Naive thymus-derived CD8-positive, alpha-beta T cell (primary cell): ENCODE results near the gene STX7. TPM values are rescaled to one million over a fixed set of nuclear protein-coding genes. Genes with fewer than 3 reads are reported as not detected.

Experiments used
- ATAC-seq, 2 donors: fragments of 150-1000 bp; cut with Tn5 transposase in 1 of 2; sonication (Bioruptor Pico), chemical (Tn5 transposase) in 1 of 2; 1 replicate in 1 of 2; 2 replicates in 1 of 2; pipeline ENCODE4 v1.10.0; 2021; ENCODE audit warnings: mild to moderate bottlenecking in 2 of 2, moderate library complexity in 2 of 2
- POLR2A ChIA-PET: fragments of 350-600 bp; sonication (Branson Sonifier 250); formaldehyde crosslinking; loops from one replicate; lab custom pipeline; 2021; ENCODE audit warnings: antibody characterized with exemption; lab: Charles Lee
- DNase-seq, 10 donors: peaks; one replicate each; pipeline versions ENCODE4 v3.0.0 to v3.0.0-alpha.2; 2020 to 2022
- H3K27ac Mint-ChIP-seq, 10 donors: one replicate each; pipeline ENCODE4 v1.8.0; 2020 to 2022; ENCODE audit warnings: mild to moderate bottlenecking in 10 of 10, mixed read lengths in 10 of 10, moderate library complexity in 4 of 10, inconsistent platforms in 1 of 10
- H3K27me3 Mint-ChIP-seq, 5 donors: one replicate each; pipeline ENCODE4 v1.8.0; 2021 to 2022; ENCODE audit warnings: mixed read lengths in 5 of 5
- H3K36me3 Mint-ChIP-seq, 3 donors: one replicate each; pipeline ENCODE4 v1.8.0; 2020 to 2022; ENCODE audit warnings: mixed read lengths in 3 of 3, mild to moderate bottlenecking in 2 of 3, inconsistent platforms in 1 of 3
- H3K4me1 Mint-ChIP-seq, 4 donors: one replicate each; pipeline ENCODE4 v1.8.0; 2021 to 2022; ENCODE audit warnings: mixed read lengths in 4 of 4
- H3K4me3 Mint-ChIP-seq, 10 donors: one replicate each; pipeline ENCODE4 v1.8.0; 2020 to 2022; ENCODE audit warnings: mild to moderate bottlenecking in 10 of 10, mixed read lengths in 10 of 10, moderate library complexity in 6 of 10, inconsistent platforms in 1 of 10
- H3K9me3 Mint-ChIP-seq, 9 donors: one replicate each; pipeline ENCODE4 v1.8.0; 2020 to 2022; ENCODE audit warnings: mixed read lengths in 9 of 9, mild to moderate bottlenecking in 3 of 9, inconsistent platforms in 1 of 9, moderate library complexity in 1 of 9
- polyA plus RNA-seq, 3 donors: library from polyadenylated mRNA; unstranded; fragments of 300-500 nt; fragmentation: Illumina TruSeq; gene quantifications; one replicate each; pipeline ENCODE4 v1.2.3, GENCODE V29; 2021
- total RNA-seq, 8 experiments: library from RNA in 2 of 8; stranded (reverse) in 2 of 8; gene quantifications; one replicate each; pipeline ENCODE4 v1.2.3 and lab custom pipeline; 2021 to 2026

The STX7 gene
- total and polyA plus RNA-seq, 5 experiments from 2014 or later = 2.9 to 29.2 (median 9.6) TPM

GRCh38 chr6:132418235-132418965, 94.5 kb downstream of the STX7 start:
- no peak overlapping the region for H3K27ac Mint-ChIP-seq

GRCh38 chr6:132414761-132415160, 98.2 kb downstream of the STX7 start:
- POLR2A ChIA-PET = no interaction called here
- no peaks in the 10 kb centered on the region for H3K4me1 Mint-ChIP-seq

More at GRCh38 chr6:132418235-132418965, 94.5 kb downstream of the STX7 start:
- ATAC-seq (no peak), DNase-seq (no peak)
- H3K9me3 Mint-ChIP-seq = peaks cover 10 to 66% (median 36%) of the 10 kb centered on the region in 9 donors
- H3K36me3 Mint-ChIP-seq = peaks cover 2 to 29% (median 6%) of the 10 kb centered on the region in 3 donors
- H3K27me3 Mint-ChIP-seq = peaks cover 4 to 30% (median 8%) of the 10 kb centered on the region in 5 donors
- POLR2A ChIA-PET = no interaction called here
- H3K4me3 Mint-ChIP-seq = no peak overlapping the region
- no peaks in the 10 kb centered on the region for H3K4me1 Mint-ChIP-seq

GRCh38 chr6:132414322-132414721, 98.6 kb downstream of the STX7 start:
- ATAC-seq (no peak), DNase-seq (no peak)
- Mint-ChIP-seq H3K9me3 (peaks cover 2 to 29% (median 11%) of the 10 kb centered on the region in 9 donors), H3K27me3 (peaks cover 3 to 45% (median 15%) of the 10 kb centered on the region in 5 donors), H3K36me3 (peaks cover 0 to 14% (median 0%) of the 10 kb centered on the region in 3 donors), H3K27ac (no peak overlapping the region), H3K4me3 (no peak overlapping the region), H3K4me1 (no peaks in the 10 kb centered on the region)
- POLR2A ChIA-PET = no interaction called here

More at GRCh38 chr6:132414761-132415160, 98.2 kb downstream of the STX7 start:
- H3K36me3 Mint-ChIP-seq = peaks cover 0 to 14% (median 0%) of the 10 kb centered on the region in 3 donors
- no peak overlapping the region for H3K4me3 Mint-ChIP-seq
- no peak for ATAC-seq
- H3K9me3 Mint-ChIP-seq = peaks cover 2 to 33% (median 12%) of the 10 kb centered on the region in 9 donors
- DNase-seq = no peak
- no peak overlapping the region for H3K27ac Mint-ChIP-seq
- H3K27me3 Mint-ChIP-seq = peaks cover 3 to 45% (median 15%) of the 10 kb centered on the region in 5 donors

- H3K27me3 Mint-ChIP-seq = peaks cover 3 to 45% (median 15%) of the 10 kb centered on the region in 5 donors
These were observed 99.5 kb downstream of the STX7 start for GRCh38 chr6:132413499-132413802.

GRCh38 chr6:132412656-132413498, 100.0 kb downstream of the STX7 start:
- Mint-ChIP-seq H3K27ac (no peak overlapping the region), H3K4me1 (no peaks in the 10 kb centered on the region), H3K36me3 (peaks cover 0 to 12% (median 0%) of the 10 kb centered on the region in 3 donors), H3K27me3 (peaks cover 5 to 48% (median 18%) of the 10 kb centered on the region in 5 donors), H3K9me3 (peaks cover 0 to 15% (median 5%) of the 10 kb centered on the region in 9 donors), H3K4me3 (no peak overlapping the region)
- POLR2A ChIA-PET = no interaction called here
- ATAC-seq (no peak), DNase-seq (no peak)

More at GRCh38 chr6:132413499-132413802, 99.5 kb downstream of the STX7 start:
- ATAC-seq (no peak), DNase-seq (no peak)
- Mint-ChIP-seq H3K4me1 (no peaks in the 10 kb centered on the region), H3K4me3 (no peak overlapping the region), H3K36me3 (peaks cover 0 to 14% (median 0%) of the 10 kb centered on the region in 3 donors), H3K27ac (no peak overlapping the region), H3K9me3 (peaks cover 2 to 21% (median 7%) of the 10 kb centered on the region in 9 donors)
- POLR2A ChIA-PET = no interaction called here

- Mint-ChIP-seq H3K9me3 (peaks cover 0 to 5% (median 2%) of the 10 kb centered on the region in 9 donors), H3K27me3 (peaks cover 5 to 54% (median 18%) of the 10 kb centered on the region in 5 donors), H3K27ac (no peak overlapping the region), H3K4me1 (no peaks in the 10 kb centered on the region), H3K4me3 (no peak overlapping the region), H3K36me3 (no peaks in the 10 kb centered on the region)
- POLR2A ChIA-PET = no interaction called here
- ATAC-seq (no peak), DNase-seq (no peak)
These were observed 101.6 kb downstream of the STX7 start for GRCh38 chr6:132411296-132411695.

GRCh38 chr6:132410830-132411229, 102.1 kb downstream of the STX7 start:
- ATAC-seq = no peak
- POLR2A ChIA-PET = no interaction called here
- H3K27me3 Mint-ChIP-seq = peaks cover 5 to 52% (median 20%) of the 10 kb centered on the region in 5 donors

GRCh38 chr6:132405143-132405915, 107.6 kb downstream of the STX7 start:
- no peak for ATAC-seq
- Mint-ChIP-seq H3K9me3 (no peaks in the 10 kb centered on the region), H3K4me1 (peaks cover 0 to 10% (median 5%) of the 10 kb centered on the region in 4 donors), H3K36me3 (peaks cover 0 to 3% (median 0%) of the 10 kb centered on the region in 3 donors), H3K27me3 (peaks cover 23 to 52% (median 38%) of the 10 kb centered on the region in 5 donors), H3K27ac (no peak overlapping the region), H3K4me3 (no peak overlapping the region)
- POLR2A ChIA-PET = interaction anchor here (0.8 kb wide), 1 partner anchor 113 kb away, joined by 3 read pairs; no protein-coding TSS in a partner anchor
- DNase-seq = no peak

More at GRCh38 chr6:132410830-132411229, 102.1 kb downstream of the STX7 start:
- DNase-seq = no peak
- Mint-ChIP-seq H3K36me3 (no peaks in the 10 kb centered on the region), H3K4me3 (no peak overlapping the region), H3K4me1 (no peaks in the 10 kb centered on the region), H3K27ac (no peak overlapping the region), H3K9me3 (peaks cover 0 to 2% (median 0%) of the 10 kb centered on the region in 9 donors)

- Mint-ChIP-seq H3K27ac (no peak overlapping the region), H3K9me3 (no peaks in the 10 kb centered on the region), H3K4me3 (no peak overlapping the region), H3K36me3 (peaks cover 0 to 3% (median 0%) of the 10 kb centered on the region in 3 donors), H3K27me3 (peaks cover 23 to 57% (median 43%) of the 10 kb centered on the region in 5 donors), H3K4me1 (peaks cover 0 to 13% (median 5%) of the 10 kb centered on the region in 4 donors)
- POLR2A ChIA-PET = no interaction called here
- no peak for ATAC-seq
- no peak for DNase-seq
These were observed 108.2 kb downstream of the STX7 start for GRCh38 chr6:132404736-132405135.

- POLR2A ChIA-PET = no interaction called here
These were observed 108.6 kb downstream of the STX7 start for GRCh38 chr6:132404330-132404729.

GRCh38 chr6:132401618-132402285, 111.2 kb downstream of the STX7 start:
- ATAC-seq (no peak), DNase-seq (no peak)
- H3K36me3 Mint-ChIP-seq = peaks cover 0 to 3% (median 0%) of the 10 kb centered on the region in 3 donors
- POLR2A ChIA-PET = no interaction called here
- H3K4me1 Mint-ChIP-seq = peaks cover 0 to 13% (median 5%) of the 10 kb centered on the region in 4 donors
- peaks cover 28 to 67% (median 41%) of the 10 kb centered on the region in 5 donors for H3K27me3 Mint-ChIP-seq
- peak overlapping the region in 9 of 10 donors; percentile 38 to 74 (median 56) for H3K4me3 Mint-ChIP-seq
- H3K27ac Mint-ChIP-seq = no peak overlapping the region
- H3K9me3 Mint-ChIP-seq = peaks cover 0 to 11% (median 0%) of the 10 kb centered on the region in 9 donors

More at GRCh38 chr6:132404330-132404729, 108.6 kb downstream of the STX7 start:
- Mint-ChIP-seq H3K4me1 (peaks cover 0 to 13% (median 5%) of the 10 kb centered on the region in 4 donors), H3K36me3 (peaks cover 0 to 3% (median 0%) of the 10 kb centered on the region in 3 donors), H3K9me3 (no peaks in the 10 kb centered on the region), H3K27ac (no peak overlapping the region), H3K4me3 (no peak overlapping the region), H3K27me3 (peaks cover 25 to 58% (median 43%) of the 10 kb centered on the region in 5 donors)
- ATAC-seq (no peak), DNase-seq (no peak)
